HL-60 (cell line): Measurements from ENCODE around the gene PFDN2.

ENCODE experiments used
- DNase-seq, 2 experiments: peaks; one replicate each; pipeline ENCODE4 v3.0.0-alpha.2; 2010 to 2020; ENCODE audit warnings: low read depth in 1 of 2, low spot score in 1 of 2
- H3K27ac ChIP-seq: fragments of 250-450 bp; sonication (Bioruptor Pico); replicated peaks from 2 replicates; pipeline ENCODE4 v1.5.1; 2020; ENCODE audit warnings: mild to moderate bottlenecking, moderate library complexity
- H3K27me3 ChIP-seq: fragments of 250-450 bp; sonication (Bioruptor Pico); 2 replicates; pipeline ENCODE4 v1.5.1; 2021; ENCODE audit warnings: mild to moderate bottlenecking, moderate library complexity; ENCODE audit not compliant: insufficient read depth, poor library complexity, severe bottlenecking
- H3K4me3 ChIP-seq: replicated peaks from 2 replicates; pipeline ENCODE4 v1.5.1; 2011; ENCODE audit warnings: mild to moderate bottlenecking, control low read depth, low read length; ENCODE audit not compliant: insufficient read depth
- GABPA ChIP-seq: IDR thresholded peaks from 2 replicates; pipeline ENCODE4 v1.6.1; 2012; ENCODE audit warnings: low read depth
- POLR2AphosphoS5 ChIP-seq: IDR thresholded peaks from 2 replicates; pipeline ENCODE4 v1.6.1; 2012; ENCODE audit warnings: low read depth
- SPI1 ChIP-seq: IDR thresholded peaks from 2 replicates; pipeline ENCODE4 v1.6.1; 2012; ENCODE audit warnings: low read depth, mild to moderate bottlenecking, borderline replicate concordance
- TF ChIP-seq, protein P1 (sequence below): IDR thresholded peaks from 2 replicates; pipeline ENCODE4 v1.6.1; 2012; ENCODE audit warnings: low read depth; ENCODE audit not compliant: insufficient replicate concordance
- TF ChIP-seq, protein P2 (sequence below): IDR thresholded peaks from one replicate; pipeline ENCODE4 v1.5.1; 2011; ENCODE audit warnings: low read length, control low read depth, inconsistent platforms; ENCODE audit not compliant: insufficient read depth

Gene PFDN2

DNA sequence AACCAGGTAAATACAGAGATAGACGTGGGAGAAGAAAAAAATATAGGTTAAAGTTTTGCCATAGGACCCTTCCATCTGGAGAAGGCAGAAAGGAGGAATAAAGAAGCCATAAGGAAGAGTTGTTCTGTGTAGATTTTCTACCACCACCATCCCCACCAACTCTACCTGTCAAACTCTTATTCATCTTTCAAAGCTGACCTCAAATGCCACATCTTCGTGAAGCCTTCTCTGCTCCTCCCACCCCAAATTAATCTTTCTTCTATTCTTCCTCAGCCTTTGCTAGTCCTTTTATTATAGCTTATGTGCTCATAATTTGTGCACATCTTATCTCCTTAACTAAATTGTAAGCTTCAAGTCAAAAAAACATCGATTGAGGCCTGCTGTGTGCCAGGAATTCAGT, 27.2 kb downstream of the PFDN2 start:
- Histone ChIP-seq H3K27ac (no peak overlapping the region), H3K4me3 (no peak overlapping the region), H3K27me3 (no peaks in the 10 kb centered on the region)
- no peak for TF ChIP-seq SPI1
- TF ChIP-seq POLR2AphosphoS5: no peak
- TF ChIP-seq, protein P1, sequence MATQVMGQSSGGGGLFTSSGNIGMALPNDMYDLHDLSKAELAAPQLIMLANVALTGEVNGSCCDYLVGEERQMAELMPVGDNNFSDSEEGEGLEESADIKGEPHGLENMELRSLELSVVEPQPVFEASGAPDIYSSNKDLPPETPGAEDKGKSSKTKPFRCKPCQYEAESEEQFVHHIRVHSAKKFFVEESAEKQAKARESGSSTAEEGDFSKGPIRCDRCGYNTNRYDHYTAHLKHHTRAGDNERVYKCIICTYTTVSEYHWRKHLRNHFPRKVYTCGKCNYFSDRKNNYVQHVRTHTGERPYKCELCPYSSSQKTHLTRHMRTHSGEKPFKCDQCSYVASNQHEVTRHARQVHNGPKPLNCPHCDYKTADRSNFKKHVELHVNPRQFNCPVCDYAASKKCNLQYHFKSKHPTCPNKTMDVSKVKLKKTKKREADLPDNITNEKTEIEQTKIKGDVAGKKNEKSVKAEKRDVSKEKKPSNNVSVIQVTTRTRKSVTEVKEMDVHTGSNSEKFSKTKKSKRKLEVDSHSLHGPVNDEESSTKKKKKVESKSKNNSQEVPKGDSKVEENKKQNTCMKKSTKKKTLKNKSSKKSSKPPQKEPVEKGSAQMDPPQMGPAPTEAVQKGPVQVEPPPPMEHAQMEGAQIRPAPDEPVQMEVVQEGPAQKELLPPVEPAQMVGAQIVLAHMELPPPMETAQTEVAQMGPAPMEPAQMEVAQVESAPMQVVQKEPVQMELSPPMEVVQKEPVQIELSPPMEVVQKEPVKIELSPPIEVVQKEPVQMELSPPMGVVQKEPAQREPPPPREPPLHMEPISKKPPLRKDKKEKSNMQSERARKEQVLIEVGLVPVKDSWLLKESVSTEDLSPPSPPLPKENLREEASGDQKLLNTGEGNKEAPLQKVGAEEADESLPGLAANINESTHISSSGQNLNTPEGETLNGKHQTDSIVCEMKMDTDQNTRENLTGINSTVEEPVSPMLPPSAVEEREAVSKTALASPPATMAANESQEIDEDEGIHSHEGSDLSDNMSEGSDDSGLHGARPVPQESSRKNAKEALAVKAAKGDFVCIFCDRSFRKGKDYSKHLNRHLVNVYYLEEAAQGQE: no peak
- TF ChIP-seq, protein P2, sequence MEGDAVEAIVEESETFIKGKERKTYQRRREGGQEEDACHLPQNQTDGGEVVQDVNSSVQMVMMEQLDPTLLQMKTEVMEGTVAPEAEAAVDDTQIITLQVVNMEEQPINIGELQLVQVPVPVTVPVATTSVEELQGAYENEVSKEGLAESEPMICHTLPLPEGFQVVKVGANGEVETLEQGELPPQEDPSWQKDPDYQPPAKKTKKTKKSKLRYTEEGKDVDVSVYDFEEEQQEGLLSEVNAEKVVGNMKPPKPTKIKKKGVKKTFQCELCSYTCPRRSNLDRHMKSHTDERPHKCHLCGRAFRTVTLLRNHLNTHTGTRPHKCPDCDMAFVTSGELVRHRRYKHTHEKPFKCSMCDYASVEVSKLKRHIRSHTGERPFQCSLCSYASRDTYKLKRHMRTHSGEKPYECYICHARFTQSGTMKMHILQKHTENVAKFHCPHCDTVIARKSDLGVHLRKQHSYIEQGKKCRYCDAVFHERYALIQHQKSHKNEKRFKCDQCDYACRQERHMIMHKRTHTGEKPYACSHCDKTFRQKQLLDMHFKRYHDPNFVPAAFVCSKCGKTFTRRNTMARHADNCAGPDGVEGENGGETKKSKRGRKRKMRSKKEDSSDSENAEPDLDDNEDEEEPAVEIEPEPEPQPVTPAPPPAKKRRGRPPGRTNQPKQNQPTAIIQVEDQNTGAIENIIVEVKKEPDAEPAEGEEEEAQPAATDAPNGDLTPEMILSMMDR: no peak
- DNase-seq: no peak

DNA sequence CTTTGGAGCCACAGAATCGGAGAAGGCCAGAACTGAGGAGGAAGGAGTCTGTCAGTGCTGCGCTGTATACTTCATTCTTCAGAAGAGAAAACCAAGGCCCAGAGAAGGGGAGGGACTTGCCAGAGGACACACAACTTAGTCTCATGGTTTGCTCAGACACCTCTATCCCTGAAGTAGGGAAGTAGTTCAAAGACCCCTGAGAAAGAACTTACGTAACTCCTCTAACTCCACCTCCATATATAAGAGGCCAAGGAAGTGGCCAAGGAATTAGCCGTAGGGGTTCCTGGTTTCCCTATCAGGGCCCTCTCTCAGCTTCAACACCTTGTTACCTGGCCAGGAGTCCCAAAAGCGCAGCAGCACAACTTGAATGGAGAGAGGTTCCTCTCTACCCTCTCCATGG, 27.9 kb downstream of the PFDN2 start:
- Histone ChIP-seq H3K4me3 (no peak overlapping the region), H3K27ac (no peak overlapping the region), H3K27me3 (no peaks in the 10 kb centered on the region)
- TF ChIP-seq SPI1 (no peak), GABPA (no peak), POLR2AphosphoS5 (no peak)
- TF ChIP-seq, protein P2: no peak
- TF ChIP-seq, protein P1: no peak
- no peak for DNase-seq

DNA sequence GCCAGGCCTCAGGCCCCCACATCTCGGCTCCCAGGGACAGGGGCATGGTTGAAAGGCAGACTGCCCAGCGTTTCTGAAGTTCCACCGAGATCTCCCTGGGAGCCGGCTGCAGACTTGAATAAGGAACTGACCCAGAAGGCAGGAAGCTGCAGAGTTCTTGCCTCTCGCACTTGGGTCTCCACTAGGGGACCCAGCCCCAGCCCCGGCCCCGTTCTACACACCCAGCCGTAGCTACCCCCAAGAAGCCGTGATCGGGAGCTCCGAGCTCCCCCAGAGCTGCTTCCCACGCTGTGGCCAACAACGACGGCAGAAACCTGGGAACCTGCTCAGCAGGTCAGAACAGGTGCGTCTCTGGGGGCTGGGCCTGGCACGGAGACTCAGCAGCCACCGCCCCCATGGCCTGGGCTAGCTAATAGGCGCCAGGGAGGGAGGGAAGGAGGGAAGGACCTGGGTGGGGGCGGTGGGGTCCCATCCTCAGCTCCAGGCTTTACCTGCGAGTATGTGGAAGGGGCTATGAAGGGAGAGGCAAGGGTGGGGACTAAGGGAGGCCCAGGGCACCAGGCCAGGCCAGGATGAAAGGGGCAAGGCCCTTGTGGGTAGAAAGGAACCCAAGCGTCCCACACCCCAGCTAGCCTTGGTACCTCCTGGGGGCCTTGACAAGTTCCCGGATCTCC, 28.4 kb downstream of the PFDN2 start, which contains the start of gene NECTIN4:
Gene NECTIN4, minus strand, starts transcription at position 308 of the 674 bp plus-strand sequence. Its CDS starts 262 bp downstream, at position 46.
- Histone ChIP-seq H3K27ac (no peak within 1 kb of the TSS), H3K27me3 (no peaks in the 10 kb centered on the region), H3K4me3 (no peak within 1 kb of the TSS)
- no peak for DNase-seq
- TF ChIP-seq, protein P1: no peak
- TF ChIP-seq, protein P2: no peak
- TF ChIP-seq POLR2AphosphoS5 (no peak), GABPA (no peak), SPI1 (no peak)
